Natural killer cell (primary cell): ENCODE data around the gene SLC25A42. TPM values are rescaled to one million over a fixed set of nuclear protein-coding genes. Genes with fewer than 3 reads are reported as not detected.

Source experiments
- ATAC-seq, 3 donors: fragments of 150-1000 bp in 2 of 3; fragments of 200-7000 bp in 1 of 3; cut with Tn5 transposase; 1 replicate in 1 of 3; 2 replicates in 2 of 3; pipeline ENCODE4 v1.10.0; 2021; ENCODE audit warnings: mild to moderate bottlenecking in 2 of 3, moderate library complexity in 2 of 3
- DNase-seq, 2 donors: peaks; one replicate each; pipeline versions ENCODE4 v3.0.0 to v3.0.0-alpha.2; 2013 to 2021; ENCODE audit warnings: mixed read lengths in 1 of 2
- H3K27ac ChIP-seq: one replicate; pipeline ENCODE4 v1.5.1; 2013; ENCODE audit warnings: mild to moderate bottlenecking, low read length
- H3K27me3 ChIP-seq: one replicate; pipeline ENCODE4 v1.6.1; 2013; ENCODE audit warnings: low read length; ENCODE audit not compliant: control insufficient read depth, insufficient read depth
- H3K36me3 ChIP-seq: one replicate; pipeline ENCODE4 v1.6.1; 2013; ENCODE audit warnings: low read length; ENCODE audit not compliant: control insufficient read depth, insufficient read depth
- H3K4me1 ChIP-seq: one replicate; pipeline ENCODE4 v1.6.1; 2013; ENCODE audit warnings: low read length; ENCODE audit not compliant: control insufficient read depth, insufficient read depth
- H3K4me3 ChIP-seq: one replicate; pipeline ENCODE4 v1.5.1; 2013; ENCODE audit warnings: low read length
- H3K9me3 ChIP-seq: one replicate; pipeline ENCODE4 v1.6.1; 2013; ENCODE audit warnings: low read length; ENCODE audit not compliant: control insufficient read depth, insufficient read depth
- H3K27ac Mint-ChIP-seq, 2 donors: one replicate each; pipeline ENCODE4 v1.8.0; 2022; ENCODE audit warnings: mild to moderate bottlenecking in 2 of 2, mixed read lengths in 2 of 2, moderate library complexity in 1 of 2
- H3K27me3 Mint-ChIP-seq, 2 donors: one replicate each; pipeline ENCODE4 v1.8.0; 2022; ENCODE audit warnings: low read depth in 2 of 2, mixed read lengths in 2 of 2
- H3K36me3 Mint-ChIP-seq: one replicate; pipeline ENCODE4 v1.8.0; 2022; ENCODE audit warnings: mixed read lengths
- H3K4me1 Mint-ChIP-seq, 2 donors: one replicate each; pipeline ENCODE4 v1.8.0; 2022; ENCODE audit warnings: mixed read lengths in 2 of 2
- H3K4me3 Mint-ChIP-seq: one replicate; pipeline ENCODE4 v1.8.0; 2022; ENCODE audit warnings: mild to moderate bottlenecking, moderate library complexity, mixed read lengths
- H3K9me3 Mint-ChIP-seq, 2 donors: one replicate each; pipeline ENCODE4 v1.8.0; 2022; ENCODE audit warnings: mixed read lengths in 2 of 2
- WGBS: methylation state at CpG from one replicate; pipeline ENCODE4 v1.1.7; 2013; ENCODE audit warnings: missing lambda C conversion rate; ENCODE audit not compliant: insufficient coverage; 5-methylcytosine and 5-hydroxymethylcytosine counted together
- intact Hi-C: fragments of 100-400 bp; cut with micrococcal nuclease; formaldehyde crosslinking; loops from one replicate; pipeline ENCODE4 v1.14.2; 2022
- total RNA-seq, 4 donors: library from RNA; stranded (reverse); fragments of 120-200 nt in 1 of 4; gene quantifications; one replicate each; pipeline versions ENCODE4 v1.2.3 to v1.2.4, GENCODE V29; 2013 to 2022
- TF ChIP-seq, protein P1 (sequence below): fragments of 200-600 bp; IDR thresholded peaks from one replicate; pipeline ENCODE4 v1.8.0; 2022; ENCODE audit warnings: antibody characterized with exemption

SLC25A42 gene
- total RNA-seq, 3 donors from 2014 or later (not counting 1 experiment from before 2014, with no cell fraction given): 34.6 to 50.3 (median 41.8) TPM

DNA sequence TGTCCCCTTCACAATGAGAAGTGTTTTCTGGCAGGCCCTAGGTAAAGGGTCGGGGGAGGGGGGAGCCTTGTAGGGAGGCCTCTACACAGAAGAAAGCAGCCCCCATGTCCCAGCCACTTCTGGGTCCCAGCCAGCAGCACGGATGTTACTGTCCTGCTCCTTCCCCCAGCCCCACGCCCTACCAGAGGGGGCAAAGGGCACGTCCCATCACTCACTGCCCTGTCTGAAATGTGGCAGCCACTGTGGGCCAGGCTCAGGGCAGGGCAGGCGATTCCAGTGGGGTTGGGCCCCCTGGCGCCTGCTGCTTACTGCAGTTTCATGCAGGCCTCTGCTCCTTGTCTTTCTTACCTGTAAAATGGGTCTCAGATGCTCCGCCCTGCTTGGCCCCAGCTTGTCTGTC lies 6.1 kb upstream of the SLC25A42 start:
- Mint-ChIP-seq H3K4me3 (no peak overlapping the region), H3K27ac (no peak overlapping the region), H3K4me1 (peaks cover 0 to 4% of the 10 kb centered on the region in 2 donors), H3K27me3 (no peaks in the 10 kb centered on the region), H3K9me3 (no peaks in the 10 kb centered on the region), H3K36me3 (no peaks in the 10 kb centered on the region)
- Histone ChIP-seq H3K4me3 (no peak overlapping the region), H3K27ac (no peak overlapping the region), H3K27me3 (no peaks in the 10 kb centered on the region), H3K36me3 (peaks cover 30% of the 10 kb centered on the region), H3K9me3 (no peaks in the 10 kb centered on the region), H3K4me1 (peaks cover under 1% of the 10 kb centered on the region)
- intact Hi-C loops: no loop called here
- ATAC-seq (no peak), DNase-seq (no peak)
- TF ChIP-seq, protein P1, sequence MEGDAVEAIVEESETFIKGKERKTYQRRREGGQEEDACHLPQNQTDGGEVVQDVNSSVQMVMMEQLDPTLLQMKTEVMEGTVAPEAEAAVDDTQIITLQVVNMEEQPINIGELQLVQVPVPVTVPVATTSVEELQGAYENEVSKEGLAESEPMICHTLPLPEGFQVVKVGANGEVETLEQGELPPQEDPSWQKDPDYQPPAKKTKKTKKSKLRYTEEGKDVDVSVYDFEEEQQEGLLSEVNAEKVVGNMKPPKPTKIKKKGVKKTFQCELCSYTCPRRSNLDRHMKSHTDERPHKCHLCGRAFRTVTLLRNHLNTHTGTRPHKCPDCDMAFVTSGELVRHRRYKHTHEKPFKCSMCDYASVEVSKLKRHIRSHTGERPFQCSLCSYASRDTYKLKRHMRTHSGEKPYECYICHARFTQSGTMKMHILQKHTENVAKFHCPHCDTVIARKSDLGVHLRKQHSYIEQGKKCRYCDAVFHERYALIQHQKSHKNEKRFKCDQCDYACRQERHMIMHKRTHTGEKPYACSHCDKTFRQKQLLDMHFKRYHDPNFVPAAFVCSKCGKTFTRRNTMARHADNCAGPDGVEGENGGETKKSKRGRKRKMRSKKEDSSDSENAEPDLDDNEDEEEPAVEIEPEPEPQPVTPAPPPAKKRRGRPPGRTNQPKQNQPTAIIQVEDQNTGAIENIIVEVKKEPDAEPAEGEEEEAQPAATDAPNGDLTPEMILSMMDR: no peak
- 98% methylated on average over 7 of the region's 7 CpGs for WGBS

- H3K9me3 ChIP-seq: no peaks in the 10 kb centered on the region
- 90% methylated on average over 17 of the region's 17 CpGs for WGBS
- no peaks in the 10 kb centered on the region for H3K36me3 Mint-ChIP-seq
- H3K27me3 Mint-ChIP-seq: no peaks in the 10 kb centered on the region
- ATAC-seq (no peak), DNase-seq (no peak)
- peaks cover 28% of the 10 kb centered on the region for H3K36me3 ChIP-seq
- peak overlapping the region in 1 of 2 donors; percentile 49 for H3K27ac Mint-ChIP-seq
- no peaks in the 10 kb centered on the region for H3K9me3 Mint-ChIP-seq
- H3K27ac ChIP-seq: no peak overlapping the region
- H3K4me1 Mint-ChIP-seq: peaks cover 1 to 17% of the 10 kb centered on the region in 2 donors
- H3K4me3 ChIP-seq: no peak overlapping the region
- TF ChIP-seq, protein P1: no peak
- no peak overlapping the region for H3K4me3 Mint-ChIP-seq
- H3K27me3 ChIP-seq: no peaks in the 10 kb centered on the region
- intact Hi-C loops: no loop called here
- peaks cover 9% of the 10 kb centered on the region for H3K4me1 ChIP-seq
Measured at GRCh38 chr19:19059018-19059836, 4.6 kb upstream of the SLC25A42 start.

DNA sequence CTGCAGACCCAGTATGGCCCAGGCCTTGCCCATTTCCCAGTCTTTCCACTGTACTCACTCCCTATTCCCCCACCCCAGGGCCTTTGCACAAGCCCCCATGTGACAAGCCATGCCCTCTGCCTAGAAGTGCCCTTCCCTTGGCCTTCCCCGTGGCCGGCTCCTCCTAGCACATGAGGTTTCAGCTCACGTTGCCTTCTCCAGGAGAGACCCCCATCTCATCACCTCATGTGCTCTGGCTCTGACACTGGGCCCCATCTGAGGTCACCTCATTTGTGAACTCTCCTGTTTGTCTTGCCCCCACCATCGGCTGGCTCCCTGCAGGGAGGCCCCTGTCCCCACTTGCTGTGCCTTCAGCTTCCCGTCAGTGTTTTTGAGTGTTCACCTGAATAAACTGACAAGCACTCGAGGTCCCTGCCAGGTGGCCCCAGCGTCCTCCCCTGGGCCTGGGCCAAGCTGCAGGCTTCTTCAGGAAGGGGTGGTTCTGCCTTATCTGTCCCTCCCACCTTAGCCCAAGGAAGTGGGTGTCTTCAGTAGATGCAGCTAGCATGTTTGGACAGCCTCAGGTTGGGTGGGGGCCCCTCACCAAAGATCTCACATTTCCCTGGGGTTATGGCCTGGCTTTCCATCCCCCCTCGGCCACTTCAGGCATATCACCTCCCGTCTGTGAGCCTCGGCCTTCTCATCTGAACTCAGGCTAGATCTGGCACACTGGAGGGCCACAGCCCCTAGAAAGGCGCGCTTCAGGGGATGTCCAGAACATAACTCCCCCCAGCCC lies 3.8 kb upstream of the SLC25A42 start:
- ATAC-seq (no peak), DNase-seq (no peak)
- Mint-ChIP-seq H3K4me1 (peaks cover 9 to 25% of the 10 kb centered on the region in 2 donors), H3K27ac (peak overlapping the region in 1 of 2 donors; percentile 49), H3K4me3 (no peak overlapping the region), H3K9me3 (no peaks in the 10 kb centered on the region), H3K27me3 (no peaks in the 10 kb centered on the region), H3K36me3 (no peaks in the 10 kb centered on the region)
- TF ChIP-seq, protein P1: no peak
- H3K27me3 ChIP-seq: no peaks in the 10 kb centered on the region
- no peak overlapping the region for H3K27ac ChIP-seq
- H3K9me3 ChIP-seq: no peaks in the 10 kb centered on the region
- H3K4me3 ChIP-seq: no peak overlapping the region
- H3K4me1 ChIP-seq: peaks cover 17% of the 10 kb centered on the region
- H3K36me3 ChIP-seq: peaks cover 23% of the 10 kb centered on the region
- intact Hi-C loops: loop anchor here (5.0 kb wide), 1 partner anchor 132 kb away; the partner anchor contains the start of genes BORCS8 and RFXANK
- 89% methylated on average over 12 of the region's 12 CpGs for WGBS
